Astrocyte of the cerebellum (primary cell): ENCODE measurements around the gene PXT1.

ENCODE experiments used
- DNase-seq: peaks from one replicate; pipeline ENCODE4 v3.0.0-alpha.2; 2011; ENCODE audit warnings: low read depth
- H3K4me3 ChIP-seq: 2 replicates; pipeline ENCODE4 v1.5.1; 2011; ENCODE audit warnings: mild to moderate bottlenecking, low read depth, low read length, moderate library complexity
- CTCF ChIP-seq: IDR thresholded peaks from 2 replicates; pipeline ENCODE4 v1.5.1; 2012; ENCODE audit warnings: low read length, low read depth, moderate library complexity, mild to moderate bottlenecking; ENCODE audit errors: missing control alignments
- in situ Hi-C: cut with HindIII; loops from 2 replicates; pipeline ENCODE4 v1.10.0; 2017; ENCODE audit warnings: low sequenced_read_pairs

PXT1 gene

GRCh38 chr6:36378243-36378920, 64.3 kb downstream of the PXT1 start:
- no peak for DNase-seq
- no peak overlapping the region for H3K4me3 ChIP-seq
- in situ Hi-C loops = no loop called here
- no peak for TF ChIP-seq CTCF

DNA sequence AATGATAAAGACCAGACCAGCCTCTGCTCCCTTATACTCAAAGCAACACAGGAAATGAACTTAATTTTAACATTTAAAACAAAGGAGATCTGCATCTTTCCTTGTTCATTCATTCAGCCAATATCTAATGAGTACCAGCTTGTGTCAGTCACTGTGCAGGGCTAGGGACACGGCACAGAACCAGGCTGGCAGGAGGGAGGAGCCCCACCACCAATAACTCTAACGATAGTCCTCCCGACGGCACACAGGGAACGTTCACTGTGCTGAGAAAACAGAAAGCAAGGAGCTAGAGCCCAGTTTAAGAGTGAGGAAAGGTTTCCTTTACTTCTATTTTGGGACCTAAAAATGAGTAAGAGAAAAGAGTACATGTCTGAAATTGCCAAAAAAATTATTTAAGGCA, 65.1 kb downstream of the PXT1 start:
- no peak overlapping the region for H3K4me3 ChIP-seq
- in situ Hi-C loops = no loop called here
- TF ChIP-seq CTCF = no peak
- DNase-seq = no peak

GRCh38 chr6:36376742-36377141, 65.9 kb downstream of the PXT1 start:
- no peak for DNase-seq
- in situ Hi-C loops = no loop called here
- TF ChIP-seq CTCF = no peak

DNA sequence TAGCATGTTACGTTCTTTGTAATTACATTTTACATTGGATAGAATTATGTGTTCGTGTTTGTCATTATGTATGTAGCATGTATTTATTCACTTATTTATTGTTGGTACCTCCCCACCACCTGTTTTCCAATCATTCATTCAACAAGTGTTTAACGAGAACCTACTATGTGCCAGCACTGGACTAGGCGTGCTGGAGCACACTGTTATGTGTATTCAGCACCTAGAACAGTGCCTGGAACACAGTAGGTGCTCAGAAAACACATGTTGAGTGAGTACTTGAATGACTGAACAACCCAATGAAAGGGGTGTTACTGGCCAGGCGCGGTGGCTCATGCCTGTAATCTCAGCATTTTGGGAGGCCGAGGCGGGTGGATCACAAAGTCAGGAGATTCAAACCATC, 66.5 kb downstream of the PXT1 start:
- in situ Hi-C loops = no loop called here
- H3K4me3 ChIP-seq = no peak overlapping the region
- no peak for DNase-seq
- TF ChIP-seq CTCF = no peak

More at GRCh38 chr6:36376742-36377141, 65.9 kb downstream of the PXT1 start:
- H3K4me3 ChIP-seq = no peak overlapping the region

DNA sequence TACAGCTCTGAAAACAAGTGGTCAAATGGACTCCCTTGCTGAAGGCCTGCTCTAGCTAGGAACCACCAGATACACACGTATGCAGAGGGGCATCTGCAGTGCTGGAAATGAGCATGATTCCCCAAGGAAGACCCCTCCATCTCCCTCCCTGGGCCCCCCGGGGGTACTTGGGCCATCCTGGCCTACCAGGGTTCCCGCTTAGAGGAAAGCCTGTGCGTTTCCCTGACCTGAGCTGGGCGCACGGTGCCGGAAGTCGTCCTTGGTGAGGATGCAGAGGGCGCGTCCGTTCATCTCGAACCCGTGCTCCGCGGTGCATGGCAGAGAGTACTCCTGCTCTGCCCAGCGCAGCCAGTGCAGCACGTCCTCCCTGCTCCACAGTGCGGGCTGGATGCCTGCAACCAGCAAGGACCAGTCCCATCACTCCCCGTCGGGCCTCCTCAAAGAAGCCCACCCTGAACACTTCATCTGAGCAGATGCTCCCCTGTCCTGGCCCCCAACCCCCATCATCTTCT, 67.0 kb downstream of the PXT1 start:
- H3K4me3 ChIP-seq = no peak overlapping the region
- in situ Hi-C loops = no loop called here
- no peak for TF ChIP-seq CTCF
- no peak for DNase-seq

DNA sequence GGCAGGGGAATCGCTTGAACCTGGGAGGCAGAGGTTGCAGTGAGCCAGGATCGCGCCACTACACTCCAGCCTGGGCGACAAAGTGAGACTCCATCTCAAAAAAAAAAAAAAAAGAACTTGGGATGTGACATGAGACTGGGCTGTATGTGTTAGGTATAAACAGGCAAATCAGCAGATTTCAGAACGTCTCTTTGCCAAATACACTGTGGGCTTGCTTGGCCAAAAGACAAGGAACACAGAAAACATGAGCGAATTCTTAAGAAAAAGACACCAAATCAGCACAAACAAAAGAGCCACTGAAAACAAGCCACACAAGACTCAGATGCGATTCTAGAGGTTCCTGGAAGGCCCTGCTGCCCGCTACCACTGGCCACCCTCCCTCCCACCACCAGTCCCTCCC, 67.7 kb downstream of the PXT1 start:
- no peak for TF ChIP-seq CTCF
- in situ Hi-C loops = no loop called here
- DNase-seq = no peak
- H3K4me3 ChIP-seq = no peak overlapping the region
